GM18517 (cell line): ENCODE results near the gene LGI1.
"Not testable (repeated sequence)": the region's sequence is repeated elsewhere in the genome, so short reads cannot be mapped to it uniquely, and the experiment has no call there.

ENCODE experiments used
- ATAC-seq: cut with Tn5 transposase; IDR thresholded peaks from one replicate; pipeline ENCODE4 v1.9.1; 2021; ENCODE audit warnings: mild to moderate bottlenecking, moderate library complexity; ENCODE audit not compliant: unreplicated experiment

LGI1 gene

GRCh38 chr10:93804200-93804599 is 46.5 kb downstream of the LGI1 start:
- no peak for ATAC-seq

GRCh38 chr10:93806903-93807302 is 49.2 kb downstream of the LGI1 start:
- no peak for ATAC-seq

- ATAC-seq, result no peak
Observed at GRCh38 chr10:93807371-93807770, 49.6 kb downstream of the LGI1 start.

GRCh38 chr10:93812659-93813338 is 55.1 kb downstream of the LGI1 start:
- ATAC-seq, result no peak

GRCh38 chr10:93813507-93814465 is 56.0 kb downstream of the LGI1 start:
- no peak for ATAC-seq

GRCh38 chr10:93815304-93816096 is 57.8 kb downstream of the LGI1 start:
- ATAC-seq, result no peak

- no peak for ATAC-seq
Observed at GRCh38 chr10:93816123-93816747, 58.5 kb downstream of the LGI1 start.

- no peak for ATAC-seq
Observed at GRCh38 chr10:93818086-93818485, 60.4 kb downstream of the LGI1 start.

GRCh38 chr10:93819520-93819919 is 61.8 kb downstream of the LGI1 start:
- ATAC-seq, result no peak

GRCh38 chr10:93820434-93820833 is 62.7 kb downstream of the LGI1 start:
- ATAC-seq, result no peak

GRCh38 chr10:93821051-93821772 is 63.5 kb downstream of the LGI1 start:
- no peak for ATAC-seq

- ATAC-seq, result no peak
Observed at GRCh38 chr10:93826355-93826754, 68.6 kb downstream of the LGI1 start.

- no peak for ATAC-seq
Observed at GRCh38 chr10:93827056-93827804, 69.5 kb downstream of the LGI1 start.

GRCh38 chr10:93831065-93831464 is 73.3 kb downstream of the LGI1 start:
- ATAC-seq, result not testable (repeated sequence)

GRCh38 chr10:93835770-93836169 is 78.0 kb downstream of the LGI1 start:
- ATAC-seq, result no peak

- no peak for ATAC-seq
Observed at GRCh38 chr10:93837822-93838221, 80.1 kb downstream of the LGI1 start.

- no peak for ATAC-seq
Observed at GRCh38 chr10:93838278-93838677, 80.5 kb downstream of the LGI1 start.

GRCh38 chr10:93841961-93842360 is 84.2 kb downstream of the LGI1 start:
- no peak for ATAC-seq

- ATAC-seq, result no peak
Observed at GRCh38 chr10:93844979-93845626, 87.4 kb downstream of the LGI1 start.
